Activated CD4-positive, alpha-beta memory T cell treated with anti-CD3 and anti-CD28 coated beads, Interleukin-2, amount 10 ng/mL, durations not matched to agents 7 days and 5 days (primary cell): ENCODE results near the gene DEGS1. TPM values are rescaled to one million over a fixed set of nuclear protein-coding genes. Genes with fewer than 3 reads are reported as not detected.

Experiments used
- CTCF ChIA-PET: fragments of 350-600 bp; sonication (Branson Sonifier 250); formaldehyde crosslinking; loops from one replicate; lab custom pipeline; 2021; ENCODE audit warnings: antibody characterized with exemption, inconsistent platforms; lab: Charles Lee
- POLR2A ChIA-PET: fragments of 350-600 bp; sonication (Branson Sonifier 250); formaldehyde crosslinking; loops from one replicate; lab custom pipeline; 2021; ENCODE audit warnings: antibody characterized with exemption; lab: Charles Lee
- DNase-seq: peaks from one replicate; pipeline ENCODE4 v3.0.0-alpha.2; 2020
- H3K27ac Mint-ChIP-seq: one replicate; pipeline ENCODE4 v1.8.0; 2021; ENCODE audit warnings: mild to moderate bottlenecking, mixed read lengths
- H3K27me3 Mint-ChIP-seq: one replicate; pipeline ENCODE4 v1.8.0; 2021; ENCODE audit warnings: mixed read lengths
- H3K36me3 Mint-ChIP-seq: one replicate; pipeline ENCODE4 v1.8.0; 2021; ENCODE audit warnings: low read depth, mixed read lengths
- H3K4me1 Mint-ChIP-seq: one replicate; pipeline ENCODE4 v1.8.0; 2021; ENCODE audit warnings: mixed read lengths
- H3K4me3 Mint-ChIP-seq: one replicate; pipeline ENCODE4 v1.8.0; 2021; ENCODE audit warnings: mild to moderate bottlenecking, mixed read lengths
- H3K9me3 Mint-ChIP-seq: one replicate; pipeline ENCODE4 v1.8.0; 2021; ENCODE audit warnings: mixed read lengths
- total RNA-seq, 2 experiments: library from RNA; stranded (reverse); gene quantifications; one replicate each; pipeline ENCODE4 v1.2.3, GENCODE V29; 2021

DEGS1 gene
- 10 to 100 TPM; 69.2 to 69.5 TPM for total RNA-seq

GRCh38 chr1:224182866-224183590, at the start of gene DEGS1:
TSS of gene DEGS1 (plus strand) at chr1:224183240. CDS start at chr1:224183337, 97 bp downstream.
- H3K27me3 Mint-ChIP-seq: no peaks in the 10 kb centered on the region
- CTCF ChIA-PET: interaction anchor here (0.8 to 3.3 kb wide), 7 partner anchors 10 to 274 kb away, joined by 3 to 16 read pairs (median 3); partner anchors contain the start of genes FBXO28 and NVL
- peak within 1 kb of the TSS; percentile 90 for H3K27ac Mint-ChIP-seq
- peaks cover 49% of the 10 kb centered on the region for H3K4me1 Mint-ChIP-seq
- peak; percentile 88 for DNase-seq
- H3K4me3 Mint-ChIP-seq: peak within 1 kb of the TSS; percentile 93
- no peaks in the 10 kb centered on the region for H3K9me3 Mint-ChIP-seq
- POLR2A ChIA-PET: interaction anchor here (0.7 to 4.5 kb wide), 35 partner anchors 8 to 466 kb away, joined by 3 to 48 read pairs (median 4); partner anchors contain the start of genes FBXO28, NVL and WDR26
- peaks cover 34% of the 10 kb centered on the region for H3K36me3 Mint-ChIP-seq

GRCh38 chr1:224133741-224134299, 49.2 kb upstream of the DEGS1 start:
- POLR2A ChIA-PET: no interaction called here
- DNase-seq: no peak
- peaks cover 51% of the 10 kb centered on the region for H3K36me3 Mint-ChIP-seq
- H3K4me1 Mint-ChIP-seq: no peaks in the 10 kb centered on the region
- no peak overlapping the region for H3K27ac Mint-ChIP-seq
- peaks cover 3% of the 10 kb centered on the region for H3K9me3 Mint-ChIP-seq
- H3K4me3 Mint-ChIP-seq: no peak overlapping the region
- CTCF ChIA-PET: no interaction called here
- H3K27me3 Mint-ChIP-seq: no peaks in the 10 kb centered on the region

GRCh38 chr1:224137518-224137917, 45.5 kb upstream of the DEGS1 start:
- H3K4me1 Mint-ChIP-seq: no peaks in the 10 kb centered on the region
- H3K4me3 Mint-ChIP-seq: no peak overlapping the region
- ChIA-PET CTCF (interaction anchor here (0.9 kb wide), 1 partner anchor 206 kb away, joined by 3 read pairs; no protein-coding TSS in a partner anchor), POLR2A (no interaction called here)
- no peak for DNase-seq
- peaks cover 39% of the 10 kb centered on the region for H3K36me3 Mint-ChIP-seq
- H3K27me3 Mint-ChIP-seq: no peaks in the 10 kb centered on the region
- H3K9me3 Mint-ChIP-seq: no peaks in the 10 kb centered on the region
- H3K27ac Mint-ChIP-seq: no peak overlapping the region

GRCh38 chr1:224138198-224138597, 44.8 kb upstream of the DEGS1 start:
- POLR2A ChIA-PET: no interaction called here
- CTCF ChIA-PET: no interaction called here
- Mint-ChIP-seq H3K4me3 (no peak overlapping the region), H3K9me3 (no peaks in the 10 kb centered on the region), H3K27ac (no peak overlapping the region), H3K4me1 (no peaks in the 10 kb centered on the region), H3K27me3 (no peaks in the 10 kb centered on the region), H3K36me3 (peaks cover 34% of the 10 kb centered on the region)
- no peak for DNase-seq

- ChIA-PET CTCF (no interaction called here), POLR2A (no interaction called here)
- Mint-ChIP-seq H3K27ac (no peak overlapping the region), H3K9me3 (no peaks in the 10 kb centered on the region), H3K4me1 (no peaks in the 10 kb centered on the region), H3K27me3 (no peaks in the 10 kb centered on the region), H3K4me3 (no peak overlapping the region), H3K36me3 (peaks cover 29% of the 10 kb centered on the region)
- no peak for DNase-seq
Measured at GRCh38 chr1:224141693-224142092, 41.3 kb upstream of the DEGS1 start.

GRCh38 chr1:224149709-224150108, 33.3 kb upstream of the DEGS1 start:
- Mint-ChIP-seq H3K27me3 (no peaks in the 10 kb centered on the region), H3K4me1 (peaks cover 14% of the 10 kb centered on the region), H3K4me3 (no peak overlapping the region), H3K9me3 (no peaks in the 10 kb centered on the region), H3K27ac (no peak overlapping the region), H3K36me3 (peaks cover 16% of the 10 kb centered on the region)
- CTCF ChIA-PET: no interaction called here
- DNase-seq: no peak
- POLR2A ChIA-PET: no interaction called here

GRCh38 chr1:224151117-224151516, 31.9 kb upstream of the DEGS1 start:
- peaks cover 21% of the 10 kb centered on the region for H3K36me3 Mint-ChIP-seq
- no peaks in the 10 kb centered on the region for H3K9me3 Mint-ChIP-seq
- peaks cover 14% of the 10 kb centered on the region for H3K4me1 Mint-ChIP-seq
- POLR2A ChIA-PET: no interaction called here
- no peaks in the 10 kb centered on the region for H3K27me3 Mint-ChIP-seq
- CTCF ChIA-PET: interaction anchor here (1.1 to 2.9 kb wide), 3 partner anchors 9 to 55 kb away, joined by 4 to 10 read pairs (median 6); no protein-coding TSS in a partner anchor
- no peak overlapping the region for H3K4me3 Mint-ChIP-seq
- no peak overlapping the region for H3K27ac Mint-ChIP-seq
- DNase-seq: no peak

- Mint-ChIP-seq H3K27ac (no peak overlapping the region), H3K9me3 (no peaks in the 10 kb centered on the region), H3K4me3 (no peak overlapping the region), H3K4me1 (no peaks in the 10 kb centered on the region), H3K36me3 (peaks cover 41% of the 10 kb centered on the region), H3K27me3 (no peaks in the 10 kb centered on the region)
- no peak for DNase-seq
- CTCF ChIA-PET: no interaction called here
- POLR2A ChIA-PET: interaction anchor here (0.9 to 1.2 kb wide), 2 partner anchors 12 to 25 kb away, joined by 3 read pairs; no protein-coding TSS in a partner anchor
Measured at GRCh38 chr1:224157316-224157715, 25.7 kb upstream of the DEGS1 start.

- H3K4me3 Mint-ChIP-seq: no peak overlapping the region
- no peaks in the 10 kb centered on the region for H3K27me3 Mint-ChIP-seq
- no peaks in the 10 kb centered on the region for H3K9me3 Mint-ChIP-seq
- CTCF ChIA-PET: no interaction called here
- no peak overlapping the region for H3K27ac Mint-ChIP-seq
- DNase-seq: no peak
- H3K36me3 Mint-ChIP-seq: peaks cover 37% of the 10 kb centered on the region
- POLR2A ChIA-PET: no interaction called here
- H3K4me1 Mint-ChIP-seq: peaks cover 2% of the 10 kb centered on the region
Measured at GRCh38 chr1:224159541-224159940, 23.5 kb upstream of the DEGS1 start.

- POLR2A ChIA-PET: no interaction called here
Measured at GRCh38 chr1:224160171-224160682, 22.8 kb upstream of the DEGS1 start.

GRCh38 chr1:224162768-224163167, 20.3 kb upstream of the DEGS1 start:
- Mint-ChIP-seq H3K36me3 (peaks cover 24% of the 10 kb centered on the region), H3K27me3 (no peaks in the 10 kb centered on the region), H3K4me1 (peaks cover 6% of the 10 kb centered on the region), H3K27ac (no peak overlapping the region), H3K9me3 (no peaks in the 10 kb centered on the region), H3K4me3 (no peak overlapping the region)
- DNase-seq: no peak
- POLR2A ChIA-PET: no interaction called here
- CTCF ChIA-PET: interaction anchor here (0.6 to 1.2 kb wide), 2 partner anchors 171 to 560 kb away, joined by 3 read pairs; no protein-coding TSS in a partner anchor

More at GRCh38 chr1:224160171-224160682, 22.8 kb upstream of the DEGS1 start:
- Mint-ChIP-seq H3K4me3 (no peak overlapping the region), H3K27me3 (no peaks in the 10 kb centered on the region), H3K4me1 (peaks cover 3% of the 10 kb centered on the region), H3K36me3 (peaks cover 37% of the 10 kb centered on the region), H3K27ac (no peak overlapping the region), H3K9me3 (no peaks in the 10 kb centered on the region)
- CTCF ChIA-PET: interaction anchor here (1.2 kb wide), 1 partner anchor 9 kb away, joined by 4 read pairs; no protein-coding TSS in a partner anchor
- DNase-seq: no peak

GRCh38 chr1:224163311-224163710, 19.7 kb upstream of the DEGS1 start:
- H3K4me3 Mint-ChIP-seq: no peak overlapping the region
- ChIA-PET POLR2A (no interaction called here), CTCF (interaction anchor here (1.2 kb wide), 1 partner anchor 170 kb away, joined by 3 read pairs; no protein-coding TSS in a partner anchor)
- H3K27ac Mint-ChIP-seq: no peak overlapping the region
- H3K9me3 Mint-ChIP-seq: no peaks in the 10 kb centered on the region
- H3K4me1 Mint-ChIP-seq: peaks cover 6% of the 10 kb centered on the region
- no peak for DNase-seq
- H3K27me3 Mint-ChIP-seq: no peaks in the 10 kb centered on the region
- H3K36me3 Mint-ChIP-seq: peaks cover 19% of the 10 kb centered on the region
